Bone marrow (tissue), 2 donors: ENCODE results near the gene CBL.

Experiments used
- DNase-seq, 2 donors: peaks; one replicate each; lab custom pipeline; 2025; lab: John Stamatoyannopoulos, UW

Gene CBL

GRCh38 chr11:119334174-119334930 lies 128.2 kb downstream of the CBL start, which contains the start of gene RNF26:
Gene RNF26 (plus strand): TSS chr11:119334527. CDS start chr11:119335123, 596 bp downstream.
- DNase-seq = peak; percentile 86 to 97

GRCh38 chr11:119335091-119335654 lies 129.0 kb downstream of the CBL start:
- DNase-seq = no peak

GRCh38 chr11:119335655-119336543 lies 129.8 kb downstream of the CBL start:
- DNase-seq = no peak

- no peak for DNase-seq
Measured at GRCh38 chr11:119336744-119337469, 130.8 kb downstream of the CBL start.

- DNase-seq = no peak
Measured at GRCh38 chr11:119337581-119338317, 131.6 kb downstream of the CBL start.

GRCh38 chr11:119338318-119338890 lies 132.3 kb downstream of the CBL start:
- DNase-seq = peak; percentile 16 to 39

- no peak for DNase-seq
Measured at GRCh38 chr11:119338965-119339588, 132.9 kb downstream of the CBL start.

- no peak for DNase-seq
Measured at GRCh38 chr11:119339589-119340334, 133.6 kb downstream of the CBL start.

GRCh38 chr11:119340335-119341221 lies 134.4 kb downstream of the CBL start, which contains the start of gene C1QTNF5:
Gene C1QTNF5 (minus strand): TSS chr11:119340883. CDS start chr11:119340397, 486 bp downstream.
- no peak for DNase-seq

GRCh38 chr11:119341222-119342022 lies 135.3 kb downstream of the CBL start:
- no peak for DNase-seq

GRCh38 chr11:119342023-119342300 lies 135.8 kb downstream of the CBL start:
- no peak for DNase-seq

GRCh38 chr11:119342362-119343130 lies 136.4 kb downstream of the CBL start:
- DNase-seq = no peak

GRCh38 chr11:119343726-119344125 lies 137.6 kb downstream of the CBL start:
- DNase-seq = no peak

- no peak for DNase-seq
Measured at GRCh38 chr11:119344291-119345010, 138.3 kb downstream of the CBL start.

- DNase-seq = no peak
Measured at GRCh38 chr11:119345685-119346084, 139.5 kb downstream of the CBL start.

- DNase-seq = no peak
Measured at GRCh38 chr11:119346605-119347004, 140.5 kb downstream of the CBL start, which contains the start of gene MFRP. Gene MFRP (minus strand): TSS chr11:119346705. CDS start chr11:119346513, 192 bp downstream.
